ENCODE measurements around the gene AP1M2. TPM values are rescaled to one million over a fixed set of nuclear protein-coding genes. Genes with fewer than 3 reads are reported as not detected.
"Not testable (repeated sequence)": the region's sequence is repeated elsewhere in the genome, so short reads cannot be mapped to it uniquely, and the experiment has no call there.

The AP1M2 gene
- total RNA-seq, 2 donors from 2014 or later = 4.8 TPM; not detected in 1

DNA sequence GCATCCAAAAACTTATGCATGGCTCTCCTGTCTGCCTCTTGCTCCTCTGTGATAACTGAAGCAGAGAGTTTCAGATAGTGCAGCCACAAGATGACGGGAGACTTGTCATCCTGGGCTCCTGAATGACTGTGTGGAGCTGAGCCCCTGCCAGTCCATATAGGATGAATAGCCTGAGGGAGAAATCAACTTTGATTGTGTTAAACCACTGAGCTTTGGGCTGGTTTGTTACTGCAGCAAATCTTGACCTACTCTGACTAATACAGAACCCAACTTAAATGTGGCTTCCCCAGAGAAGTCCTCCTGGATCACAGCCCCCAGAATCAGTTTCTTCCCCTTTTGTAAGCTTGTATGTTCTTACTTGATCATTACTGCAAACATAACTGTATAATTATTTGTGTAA is 54.7 kb downstream of the AP1M2 start:
- no peak for DNase-seq (ENCODE audit: low spot score)
- Histone ChIP-seq H3K27ac (no peak overlapping the region), H3K27me3 (no peaks in the 10 kb centered on the region), H3K36me3 (no peaks in the 10 kb centered on the region), H3K4me1 (no peaks in the 10 kb centered on the region), H3K4me3 (no peak overlapping the region), H3K9me3 (no peaks in the 10 kb centered on the region)
- TF ChIP-seq CTCF (IDR thresholded peaks at IDR 0.05) = no peak

DNA sequence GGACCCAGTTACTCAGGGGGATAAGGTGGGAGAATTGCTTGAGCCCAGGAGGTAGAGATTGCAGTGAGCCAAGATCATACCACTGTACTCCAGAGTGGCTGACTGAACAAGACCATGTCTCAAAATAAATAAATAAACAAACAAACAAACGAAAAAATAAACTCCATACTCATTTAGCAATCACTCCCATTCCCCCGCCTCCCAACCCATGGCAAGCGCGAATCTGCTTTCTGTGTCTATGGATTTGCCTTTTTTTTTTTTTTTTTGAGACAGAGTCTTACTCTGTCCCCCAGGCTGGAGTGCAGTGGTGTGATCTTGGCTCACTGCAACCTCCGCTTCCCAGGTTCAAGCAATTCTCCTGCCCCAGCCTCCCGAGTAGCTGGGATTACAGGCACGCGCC is 60.2 kb downstream of the AP1M2 start:
- not testable (repeated sequence) for DNase-seq (ENCODE audit: low spot score); H3K9me3 ChIP-seq; H3K27me3 ChIP-seq; H3K36me3 ChIP-seq; H3K27ac ChIP-seq; H3K4me3 ChIP-seq; H3K4me1 ChIP-seq

DNA sequence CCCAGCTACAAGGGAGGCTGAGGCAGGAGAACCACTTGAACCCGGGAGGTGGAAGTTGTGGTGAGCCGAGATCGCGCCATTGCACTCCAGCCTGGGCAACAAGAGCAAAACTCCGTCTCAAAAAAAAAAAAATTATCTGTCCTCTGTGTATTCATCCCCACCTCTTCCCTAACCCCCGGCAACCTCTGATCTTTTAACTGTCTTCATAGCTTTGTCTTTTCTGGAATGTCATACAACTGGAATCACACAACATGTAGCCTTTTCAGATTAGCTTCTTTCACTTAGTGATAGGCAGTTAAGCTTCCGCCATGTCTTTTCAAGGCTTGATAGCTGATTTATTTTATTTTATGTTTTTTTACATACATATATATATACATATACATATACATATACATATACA is 61.5 kb downstream of the AP1M2 start:
- no peaks in the 10 kb centered on the region for H3K9me3 ChIP-seq
- no peak for TF ChIP-seq CTCF (IDR thresholded peaks at IDR 0.05)
- no peak overlapping the region for H3K4me3 ChIP-seq
- no peaks in the 10 kb centered on the region for H3K27me3 ChIP-seq
- H3K27ac ChIP-seq = no peak overlapping the region
- H3K36me3 ChIP-seq = no peaks in the 10 kb centered on the region
- no peaks in the 10 kb centered on the region for H3K4me1 ChIP-seq
- DNase-seq (ENCODE audit: low spot score) = no peak

GRCh38 chr19:10523135-10523636 is 63.9 kb downstream of the AP1M2 start:
- Histone ChIP-seq H3K4me3 (no peak overlapping the region), H3K27me3 (peaks cover 0 to 5% of the 10 kb centered on the region in 2 donors), H3K9me3 (no peaks in the 10 kb centered on the region)

More at GRCh38 chr19:10523135-10523636, 63.9 kb downstream of the AP1M2 start:
- Histone ChIP-seq H3K27ac (no peak overlapping the region), H3K36me3 (no peaks in the 10 kb centered on the region), H3K4me1 (peaks cover 0 to 9% of the 10 kb centered on the region in 2 donors)
- no peak for TF ChIP-seq CTCF (IDR thresholded peaks at IDR 0.05)
- DNase-seq (ENCODE audit: low spot score) = no peak

MicroRNAs within 50 kb of the gene (microRNA counts, 767-probe panel; counts per million panel counts)
- 0 to 1,837 counts per million in 2 donors for microRNA hsa-miR-1238

Small RNA genes within 50 kb of the gene (microRNA-seq; reads per million reads assigned to microRNA genes)
- gene MIR1238 (ENCODE audit: borderline number of aligned reads in 2 of 2, borderline replicate concordance in 1 of 2) = 0 reads per million in 2 donors

Other genes with a start within 250 kb of the AP1M2 start
- 1 to 10 TPM; 5.3 to 7.1 TPM for gene ICAM3, start 247.7 kb downstream of the AP1M2 start, total RNA-seq
- gene TYK2, start 206.7 kb downstream of the AP1M2 start, total RNA-seq = 10 to 100 TPM; 31.7 to 58.8 TPM
- 100 to 1,000 TPM; 130 to 131 TPM for gene CDC37, start 183.8 kb downstream of the AP1M2 start, total RNA-seq
- 1 to 10 TPM; 9.4 to 9.9 TPM for gene PDE4A, start 166.8 kb downstream of the AP1M2 start, total RNA-seq
- gene KEAP1, start 84.0 kb downstream of the AP1M2 start, total RNA-seq = 10 to 100 TPM; 52.1 to 64.9 TPM
- under 1 TPM; 0.12 to 0.59 TPM for gene S1PR5, start 69.9 kb downstream of the AP1M2 start, total RNA-seq
- gene ATG4D, start 43.4 kb downstream of the AP1M2 start, total RNA-seq = 10 to 100 TPM; 47.1 to 61.2 TPM
- gene KRI1, start 21.3 kb downstream of the AP1M2 start, total RNA-seq = 10 to 100 TPM in 1 of 2 donors, 1 to 10 TPM in 1; 9.6 to 10.3 TPM
- gene CDKN2D, start 18.3 kb downstream of the AP1M2 start, total RNA-seq = 1 to 10 TPM; 4.4 to 4.6 TPM
- gene SLC44A2, start 38.2 kb upstream of the AP1M2 start, total RNA-seq = 10 to 100 TPM; 91.3 to 96.2 TPM
- 10 to 100 TPM; 59.2 to 75.1 TPM for gene ILF3, start 67.0 kb upstream of the AP1M2 start, total RNA-seq
- 10 to 100 TPM; 15.2 to 15.8 TPM for gene QTRT1, start 114.1 kb upstream of the AP1M2 start, total RNA-seq
- gene DNM2, start 130.8 kb upstream of the AP1M2 start, total RNA-seq = 100 to 1,000 TPM; 111 to 144 TPM
- gene TMED1, start 248.9 kb upstream of the AP1M2 start, total RNA-seq = 10 to 100 TPM; 39.3 to 50.9 TPM

All from right atrium auricular region (tissue), 2 donors.